Hindlimb muscle (tissue), 1 donor: ENCODE results near the gene GFPT2. TPM values are rescaled to one million over a fixed set of nuclear protein-coding genes. Genes with fewer than 3 reads are reported as not detected.

Source experiments
- DNase-seq: peaks from one replicate; pipeline ENCODE4 v3.0.0-alpha.2; 2013
- polyA plus RNA-seq: library from polyadenylated mRNA; unstranded; fragments of 120-200 nt; gene quantifications from one replicate; pipeline ENCODE4 v1.2.1, GENCODE V29; 2013; ENCODE audit not compliant: insufficient read length

The GFPT2 gene
- polyA plus RNA-seq, 1 donor, result 10.8 TPM

- no peak for DNase-seq
Measured at GRCh38 chr5:180332861-180333260, 20.3 kb downstream of the GFPT2 start.

GRCh38 chr5:180332051-180332517 lies 21.1 kb downstream of the GFPT2 start:
- DNase-seq, result no peak

GRCh38 chr5:180331647-180331950 lies 21.5 kb downstream of the GFPT2 start:
- no peak for DNase-seq

GRCh38 chr5:180330810-180331646 lies 22.1 kb downstream of the GFPT2 start:
- no peak for DNase-seq

- no peak for DNase-seq
Measured at GRCh38 chr5:180330270-180330648, 22.9 kb downstream of the GFPT2 start.

GRCh38 chr5:180329606-180330269 lies 23.4 kb downstream of the GFPT2 start:
- DNase-seq, result no peak

GRCh38 chr5:180329138-180329435 lies 24.0 kb downstream of the GFPT2 start:
- no peak for DNase-seq

GRCh38 chr5:180328296-180329137 lies 24.6 kb downstream of the GFPT2 start:
- DNase-seq, result peak; percentile 68

- no peak for DNase-seq
Measured at GRCh38 chr5:180326989-180327565, 26.1 kb downstream of the GFPT2 start.

GRCh38 chr5:180324601-180324950 lies 28.6 kb downstream of the GFPT2 start:
- no peak for DNase-seq

GRCh38 chr5:180323941-180324600 lies 29.1 kb downstream of the GFPT2 start:
- DNase-seq, result no peak

GRCh38 chr5:180323160-180323559 lies 30.0 kb downstream of the GFPT2 start:
- no peak for DNase-seq

GRCh38 chr5:180318456-180319089 lies 34.6 kb downstream of the GFPT2 start:
- no peak for DNase-seq

GRCh38 chr5:180316586-180316985 lies 36.5 kb downstream of the GFPT2 start:
- no peak for DNase-seq

- no peak for DNase-seq
Measured at GRCh38 chr5:180315762-180316212, 37.3 kb downstream of the GFPT2 start.

GRCh38 chr5:180313677-180314505 lies 39.2 kb downstream of the GFPT2 start:
- no peak for DNase-seq

- DNase-seq, result no peak
Measured at GRCh38 chr5:180311216-180311615, 41.9 kb downstream of the GFPT2 start.

GRCh38 chr5:180306796-180307195 lies 46.3 kb downstream of the GFPT2 start:
- no peak for DNase-seq

- no peak for DNase-seq
Measured at GRCh38 chr5:180305481-180305880, 47.7 kb downstream of the GFPT2 start.

GRCh38 chr5:180304431-180305375 lies 48.4 kb downstream of the GFPT2 start:
- DNase-seq, result no peak
